Stimulated activated CD4-positive, alpha-beta T cell treated with anti-CD3 and anti-CD28 coated beads, Interleukin-12 subunit alpha, Interleukin-12 subunit beta, amount 100 ng/mL, for 48 hours (primary cell): Measurements from ENCODE around the gene HAL.

Experiments used
- DNase-seq, 3 donors: peaks; one replicate each; pipeline ENCODE4 v3.0.0-alpha.2; 2020; ENCODE audit warnings: low read depth in 2 of 3, low spot score in 1 of 3

The HAL gene

GRCh38 chr12:95942524-95943329 is 53.4 kb downstream of the HAL start, which contains the start of gene CCDC38:
Gene CCDC38, minus strand, starts transcription at chr12:95942614. Its CDS starts 6,105 bp downstream, at chr12:95936509.
- DNase-seq = peak; percentile 74 to 79 (median 78)

DNA sequence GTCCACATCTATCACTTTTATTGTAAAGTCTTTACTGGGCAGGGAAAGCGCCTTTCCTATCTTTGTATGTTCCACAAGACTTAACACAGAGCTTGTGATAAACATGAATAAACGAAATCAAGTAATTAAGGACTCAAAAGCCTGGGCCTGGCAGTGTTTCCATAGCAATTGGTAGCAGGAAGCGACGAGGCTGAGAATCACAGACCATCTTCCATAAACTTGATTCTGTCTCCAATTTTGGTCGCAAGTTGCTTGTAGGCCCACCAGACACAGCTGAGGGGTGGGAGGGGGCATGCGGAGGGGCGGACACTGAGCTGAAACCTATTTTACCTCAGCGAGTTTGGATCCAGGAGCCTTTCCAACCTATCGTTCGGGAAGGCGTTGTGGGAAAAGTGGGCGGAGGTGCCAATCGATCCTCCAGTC is 54.0 kb downstream of the HAL start:
- peak in 1 of 3 donors; percentile 10 for DNase-seq

GRCh38 chr12:95940514-95940913 is 55.6 kb downstream of the HAL start:
- no peak for DNase-seq
